HepG2 (cell line): ENCODE measurements around the gene GRK4. TPM values are rescaled to one million over a fixed set of nuclear protein-coding genes. Genes with fewer than 3 reads are reported as not detected.

Experiments
- AKAP8 ChIP-seq: sonication (generic); formaldehyde crosslinking; IDR thresholded peaks from 2 replicates; pipeline ENCODE4 v1.5.1; 2020; ENCODE audit warnings: mild to moderate bottlenecking, missing genetic modification reagents
- ARNT ChIP-seq: fragments of 450-650 bp; IDR thresholded peaks from 2 replicates; pipeline ENCODE4 v1.6.1; 2017
- GFI1 ChIP-seq: sonication (generic); formaldehyde crosslinking; IDR thresholded peaks from 2 replicates; pipeline ENCODE4 v1.5.0; 2020; ENCODE audit warnings: missing genetic modification reagents, mild to moderate bottlenecking, borderline replicate concordance
- GLMP ChIP-seq: sonication (generic); formaldehyde crosslinking; IDR thresholded peaks from 2 replicates; pipeline ENCODE4 v1.9.0; 2021; ENCODE audit warnings: missing genetic modification reagents, mild to moderate bottlenecking, borderline replicate concordance
- HOXA3 ChIP-seq: sonication (generic); formaldehyde crosslinking; IDR thresholded peaks from 2 replicates; pipeline ENCODE4 v1.5.0; 2020; ENCODE audit warnings: missing genetic modification reagents
- KLF16 ChIP-seq, 2 experiments: sonication (generic) in 1 of 2; formaldehyde crosslinking in 1 of 2; IDR thresholded peaks; 2 replicates each; pipeline versions ENCODE4 v1.6.1 to v1.8.0; 2016 to 2023; ENCODE audit warnings: missing genetic modification reagents in 2 of 2, missing compliant biosample characterization in 1 of 2
- KMT2A ChIP-seq: sonication (generic); formaldehyde crosslinking; IDR thresholded peaks from 2 replicates; pipeline ENCODE4 v1.4.0; 2020; ENCODE audit warnings: missing genetic modification reagents
- NAIF1 ChIP-seq: sonication (generic); formaldehyde crosslinking; IDR thresholded peaks from 2 replicates; pipeline ENCODE4 v1.5.0; 2020; ENCODE audit warnings: mild to moderate bottlenecking, missing genetic modification reagents, borderline replicate concordance
- NFE2L2 ChIP-seq: fragments of 150-350 bp; IDR thresholded peaks from 2 replicates; pipeline ENCODE4 v1.6.1; 2014; ENCODE audit warnings: low read length
- PHF8 ChIP-seq: sonication (generic); formaldehyde crosslinking; IDR thresholded peaks from 2 replicates; pipeline ENCODE4 v1.5.0; 2020; ENCODE audit warnings: missing genetic modification reagents
- PLSCR1 ChIP-seq: sonication (generic); formaldehyde crosslinking; IDR thresholded peaks from 2 replicates; pipeline ENCODE4 v1.5.0; 2020; ENCODE audit warnings: missing genetic modification reagents, mild to moderate bottlenecking, borderline replicate concordance
- RNF219 ChIP-seq: sonication (generic); formaldehyde crosslinking; IDR thresholded peaks from 2 replicates; pipeline ENCODE4 v1.5.0; 2020; ENCODE audit warnings: mild to moderate bottlenecking, missing genetic modification reagents
- SIN3A ChIP-seq: IDR thresholded peaks from 2 replicates; pipeline ENCODE4 v1.6.1; 2011; ENCODE audit warnings: low read depth, mild to moderate bottlenecking, control low read depth, low read length, borderline replicate concordance
- XRCC5 ChIP-seq: fragments of 200-400 bp; formaldehyde crosslinking; optimal IDR thresholded peaks from 2 replicates; pipeline ENCODE3; 2017; ENCODE audit warnings: mild to moderate bottlenecking, low read length
- ZBTB43 ChIP-seq: sonication (generic); formaldehyde crosslinking; conservative IDR thresholded peaks from 2 replicates; pipeline ENCODE4 v1.4.0; 2020; ENCODE audit warnings: missing genetic modification reagents
- ZBTB49 ChIP-seq: sonication (generic); formaldehyde crosslinking; IDR thresholded peaks from 2 replicates; pipeline ENCODE4 v1.4.0; 2020; ENCODE audit warnings: missing genetic modification reagents, borderline replicate concordance
- ZNF260 ChIP-seq: sonication (generic); formaldehyde crosslinking; IDR thresholded peaks from 2 replicates; pipeline ENCODE4 v1.4.0; 2020; ENCODE audit warnings: missing genetic modification reagents, low read depth, mild to moderate bottlenecking, borderline replicate concordance
- ZNF350 ChIP-seq: sonication (generic); formaldehyde crosslinking; IDR thresholded peaks from 2 replicates; pipeline ENCODE4 v1.4.0; 2020; ENCODE audit warnings: mild to moderate bottlenecking, low read depth, missing genetic modification reagents, borderline replicate concordance
- ZNF468 ChIP-seq: sonication (generic); formaldehyde crosslinking; IDR thresholded peaks from 2 replicates; pipeline ENCODE4 v1.8.0; 2022; ENCODE audit warnings: mild to moderate bottlenecking, moderate library complexity, missing genetic modification reagents
- ZNF562 ChIP-seq: sonication (generic); formaldehyde crosslinking; IDR thresholded peaks from 2 replicates; pipeline ENCODE4 v1.8.0; 2022; ENCODE audit warnings: missing genetic modification reagents, borderline replicate concordance
- ZNF7 ChIP-seq: IDR thresholded peaks from 2 replicates; pipeline ENCODE4 v1.6.1; 2016; ENCODE audit warnings: missing biosample characterization, missing genetic modification reagents
- ZNF891 ChIP-seq: sonication (generic); formaldehyde crosslinking; IDR thresholded peaks from 2 replicates; pipeline ENCODE4 v1.5.0; 2020; ENCODE audit warnings: mild to moderate bottlenecking, missing genetic modification reagents
- polyA plus RNA-seq, 8 experiments: library from polyadenylated mRNA; depleted of rRNA in 3 of 8; stranded (reverse) in 7 of 8; unstranded in 1 of 8; fragments of >200 nt; fragmentation: Illumina TruSeq in 4 of 8; extraction: Trizol in 4 of 8; gene quantifications; 2 replicates each; pipeline versions ENCODE4 v1.2.1 to v1.2.3, GENCODE V29; 2011 to 2016; ENCODE audit warnings: low read depth in 4 of 8, missing spikeins in 1 of 8, mixed read lengths in 1 of 8; ENCODE audit not compliant: insufficient read depth in 1 of 8
- total RNA-seq, 5 experiments: library from RNA; depleted of rRNA; stranded (reverse); fragments of >200 nt; fragmentation: Illumina TruSeq; extraction: Trizol; gene quantifications; 2 replicates each; pipeline ENCODE4 v1.2.3, GENCODE V29; 2016; ENCODE audit warnings: low read depth in 1 of 5

Gene GRK4
- total and polyA plus RNA-seq, 2 of the 13 experiments (the other 11 are each of a cell fraction or from before 2014, with no cell fraction given): 1.8 to 2.0 TPM

- TF ChIP-seq RNF219 (CRISPR knock-in tag): no peak
- peak; percentile 45; the same call in 1 of the 2 replicates for TF ChIP-seq GFI1 (CRISPR knock-in tag)
- TF ChIP-seq XRCC5: no peak
- TF ChIP-seq NAIF1 (CRISPR knock-in tag): no peak
- TF ChIP-seq GLMP (CRISPR knock-in tag): no peak
- no peak for TF ChIP-seq ZBTB49
- no peak for TF ChIP-seq KMT2A (CRISPR knock-in tag)
- no peak for TF ChIP-seq PLSCR1 (CRISPR knock-in tag)
- peak in 1 of 2 experiments; percentile 61; a peak in 1 of 4 replicates for TF ChIP-seq KLF16 (CRISPR knock-in tag; IDR thresholded peaks at IDR 0.05)
- no peak for TF ChIP-seq ARNT
- TF ChIP-seq NFE2L2: no peak
- TF ChIP-seq AKAP8 (CRISPR knock-in tag): 0 out of 2 replicates have a peak, but pooled peaks have one; percentile 47
- no peak for TF ChIP-seq ZNF7 (CRISPR knock-in tag)
- TF ChIP-seq HOXA3 (CRISPR knock-in tag): peak; percentile 78
- no peak for TF ChIP-seq ZNF468 (CRISPR knock-in tag)
- no peak for TF ChIP-seq ZNF562 (CRISPR knock-in tag)
- TF ChIP-seq SIN3A: no peak
- TF ChIP-seq ZNF350: no peak
- no peak for TF ChIP-seq ZBTB43 (CRISPR knock-in tag)
- TF ChIP-seq PHF8 (CRISPR knock-in tag): peak; percentile 70
- peak; percentile 46; the same call in 1 of the 2 replicates for TF ChIP-seq ZNF891 (CRISPR knock-in tag)
- TF ChIP-seq ZNF260 (CRISPR knock-in tag): no peak
Observed at GRCh38 chr4:3073158-3074077, 110.0 kb downstream of the GRK4 start (continued).
